Measurements from ENCODE around the gene GALNT10. TPM values are rescaled to one million over a fixed set of nuclear protein-coding genes. Genes with fewer than 3 reads are reported as not detected.

The GALNT10 gene
- total RNA-seq, 1 experiment from 2014 or later: 27.8 TPM

DNA sequence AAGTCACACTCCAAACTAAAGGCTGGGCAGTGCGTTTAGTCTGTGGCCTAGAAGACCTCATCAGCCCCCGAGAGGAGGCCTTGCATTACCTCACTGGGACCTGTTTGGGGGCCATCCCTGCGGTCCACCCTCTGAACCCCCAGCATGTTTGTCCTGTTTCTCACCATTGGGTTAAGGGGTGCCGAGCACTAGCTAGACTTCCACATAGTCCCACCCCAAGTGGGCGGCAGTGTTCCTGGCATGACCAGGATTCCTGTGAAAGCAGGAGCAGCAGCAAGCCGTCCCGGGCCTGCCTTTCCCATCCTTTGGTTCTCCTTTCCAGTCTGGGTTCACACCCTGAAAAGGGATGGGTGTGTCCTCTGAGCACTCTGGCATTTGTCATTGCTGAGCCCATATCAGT, 228.7 kb downstream of the GALNT10 start:
- ChIA-PET CTCF (no interaction called here), RAD21 (ENCODE audit: low non-redundant PET in 1 of 2, low total read pairs in 2 of 2, uncharacterized antibody in 2 of 2, unreplicated experiment in 2 of 2) (no interaction called here), POLR2A (no interaction called here)
- H3K4me3 ChIP-seq (replicated peaks in 1 of 2; ENCODE audit: low read depth in 1 of 2, low read length in 2 of 2): no peak overlapping the region
- DNase-seq (ENCODE audit: low read depth, low spot score) (no peak), ATAC-seq (no peak)
- H3K27ac ChIP-seq (ENCODE audit: low read depth, low read length): no peak overlapping the region
- H3K79me2 ChIP-seq (ENCODE audit: insufficient read depth, low read length): no peaks in the 10 kb centered on the region
- BruUV-seq (replicated peaks): no TSS peak
- H3K9me2 ChIP-seq (ENCODE audit: insufficient read depth): no peaks in the 10 kb centered on the region
- no peaks in the 10 kb centered on the region for H3K36me3 ChIP-seq (ENCODE audit: control insufficient read depth in 1 of 2, insufficient read depth in 2 of 2, low read length in 2 of 2)
- H3K9ac ChIP-seq (ENCODE audit: low read length): no peak overlapping the region
- intact Hi-C loops (cut with micrococcal nuclease): no loop called here
- no peaks in the 10 kb centered on the region for H3K27me3 ChIP-seq (ENCODE audit: insufficient read depth, low read length)
- TF ChIP-seq RAD21 (IDR thresholded peaks at IDR 0.05; ENCODE audit: low read depth) (no peak), POLR2AphosphoS5 (IDR thresholded peaks at IDR 0.05; ENCODE audit: low read depth, low read length) (no peak), CBX3 (IDR thresholded peaks at IDR 0.05; ENCODE audit: low read depth) (no peak), POLR2A (IDR thresholded peaks at IDR 0.05; ENCODE audit: borderline replicate concordance, extremely low read depth, insufficient read depth, insufficient read length) (no peak), EZH2 (IDR thresholded peaks at IDR 0.05) (no peak), YY1 (IDR thresholded peaks at IDR 0.05; ENCODE audit: extremely low read depth, insufficient replicate concordance, low read depth, low read length) (no peak), ELF1 (IDR thresholded peaks at IDR 0.05; ENCODE audit: borderline replicate concordance, low read depth) (no peak), FOSL1 (IDR thresholded peaks at IDR 0.05; ENCODE audit: low read depth) (no peak), SP1 (IDR thresholded peaks at IDR 0.05; ENCODE audit: low read depth) (no peak), ZNF274 (IDR thresholded peaks at IDR 0.05; ENCODE audit: low read depth, low read length) (no peak), EZH2phosphoT487 (IDR thresholded peaks at IDR 0.05; ENCODE audit: borderline replicate concordance) (no peak), SIN3A (IDR thresholded peaks at IDR 0.05; ENCODE audit: low read depth) (no peak), JUND (IDR thresholded peaks at IDR 0.05) (no peak), EGR1 (IDR thresholded peaks at IDR 0.05; ENCODE audit: low read depth) (no peak)
- TF ChIP-seq, protein P1, sequence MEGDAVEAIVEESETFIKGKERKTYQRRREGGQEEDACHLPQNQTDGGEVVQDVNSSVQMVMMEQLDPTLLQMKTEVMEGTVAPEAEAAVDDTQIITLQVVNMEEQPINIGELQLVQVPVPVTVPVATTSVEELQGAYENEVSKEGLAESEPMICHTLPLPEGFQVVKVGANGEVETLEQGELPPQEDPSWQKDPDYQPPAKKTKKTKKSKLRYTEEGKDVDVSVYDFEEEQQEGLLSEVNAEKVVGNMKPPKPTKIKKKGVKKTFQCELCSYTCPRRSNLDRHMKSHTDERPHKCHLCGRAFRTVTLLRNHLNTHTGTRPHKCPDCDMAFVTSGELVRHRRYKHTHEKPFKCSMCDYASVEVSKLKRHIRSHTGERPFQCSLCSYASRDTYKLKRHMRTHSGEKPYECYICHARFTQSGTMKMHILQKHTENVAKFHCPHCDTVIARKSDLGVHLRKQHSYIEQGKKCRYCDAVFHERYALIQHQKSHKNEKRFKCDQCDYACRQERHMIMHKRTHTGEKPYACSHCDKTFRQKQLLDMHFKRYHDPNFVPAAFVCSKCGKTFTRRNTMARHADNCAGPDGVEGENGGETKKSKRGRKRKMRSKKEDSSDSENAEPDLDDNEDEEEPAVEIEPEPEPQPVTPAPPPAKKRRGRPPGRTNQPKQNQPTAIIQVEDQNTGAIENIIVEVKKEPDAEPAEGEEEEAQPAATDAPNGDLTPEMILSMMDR (IDR thresholded peaks at IDR 0.05 in 2 of 3, conservative IDR thresholded peaks at IDR 0.05 in 1 of 3; ENCODE audit: borderline replicate concordance in 1 of 3, insufficient read depth in 1 of 3, low read depth in 2 of 3, low read length in 2 of 3): no peak
- TF ChIP-seq, protein P2, sequence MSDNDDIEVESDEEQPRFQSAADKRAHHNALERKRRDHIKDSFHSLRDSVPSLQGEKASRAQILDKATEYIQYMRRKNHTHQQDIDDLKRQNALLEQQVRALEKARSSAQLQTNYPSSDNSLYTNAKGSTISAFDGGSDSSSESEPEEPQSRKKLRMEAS (IDR thresholded peaks at IDR 0.05): no peak
- TF ChIP-seq, protein P3, sequence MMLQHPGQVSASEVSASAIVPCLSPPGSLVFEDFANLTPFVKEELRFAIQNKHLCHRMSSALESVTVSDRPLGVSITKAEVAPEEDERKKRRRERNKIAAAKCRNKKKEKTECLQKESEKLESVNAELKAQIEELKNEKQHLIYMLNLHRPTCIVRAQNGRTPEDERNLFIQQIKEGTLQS (IDR thresholded peaks at IDR 0.05): no peak
- TF ChIP-seq, protein P4, sequence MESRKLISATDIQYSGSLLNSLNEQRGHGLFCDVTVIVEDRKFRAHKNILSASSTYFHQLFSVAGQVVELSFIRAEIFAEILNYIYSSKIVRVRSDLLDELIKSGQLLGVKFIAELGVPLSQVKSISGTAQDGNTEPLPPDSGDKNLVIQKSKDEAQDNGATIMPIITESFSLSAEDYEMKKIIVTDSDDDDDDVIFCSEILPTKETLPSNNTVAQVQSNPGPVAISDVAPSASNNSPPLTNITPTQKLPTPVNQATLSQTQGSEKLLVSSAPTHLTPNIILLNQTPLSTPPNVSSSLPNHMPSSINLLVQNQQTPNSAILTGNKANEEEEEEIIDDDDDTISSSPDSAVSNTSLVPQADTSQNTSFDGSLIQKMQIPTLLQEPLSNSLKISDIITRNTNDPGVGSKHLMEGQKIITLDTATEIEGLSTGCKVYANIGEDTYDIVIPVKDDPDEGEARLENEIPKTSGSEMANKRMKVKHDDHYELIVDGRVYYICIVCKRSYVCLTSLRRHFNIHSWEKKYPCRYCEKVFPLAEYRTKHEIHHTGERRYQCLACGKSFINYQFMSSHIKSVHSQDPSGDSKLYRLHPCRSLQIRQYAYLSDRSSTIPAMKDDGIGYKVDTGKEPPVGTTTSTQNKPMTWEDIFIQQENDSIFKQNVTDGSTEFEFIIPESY (IDR thresholded peaks at IDR 0.05; ENCODE audit: extremely low read depth, insufficient replicate concordance, low read length): no peak
- H3K4me2 ChIP-seq (ENCODE audit: low read length): no peak overlapping the region
- H2AFZ ChIP-seq (ENCODE audit: low read depth, low read length, poor library complexity, severe bottlenecking): no peak overlapping the region
- no peaks in the 10 kb centered on the region for H3K4me1 ChIP-seq (ENCODE audit: control insufficient read depth in 1 of 2, insufficient read depth in 2 of 2, low read length in 2 of 2)
- no peaks in the 10 kb centered on the region for H4K20me1 ChIP-seq (ENCODE audit: insufficient read depth)
- H3K9me3 ChIP-seq (ENCODE audit: control insufficient read depth in 1 of 2, insufficient read depth in 1 of 2, low read depth in 1 of 2, low read length in 2 of 2): no peaks in the 10 kb centered on the region

Data from HCT116 (cell line).